HG03439 (cell line): ENCODE results near the gene GMFB.
"Not testable (repeated sequence)": the region's sequence is repeated elsewhere in the genome, so short reads cannot be mapped to it uniquely, and the experiment has no call there.

Experiments used
- ATAC-seq: cut with Tn5 transposase; IDR thresholded peaks from one replicate; pipeline ENCODE4 v1.9.1; 2021; ENCODE audit warnings: mild to moderate bottlenecking, moderate library complexity; ENCODE audit not compliant: unreplicated experiment

The GMFB gene

GRCh38 chr14:54459106-54459505 is 29.7 kb downstream of the GMFB start:
- no peak for ATAC-seq

GRCh38 chr14:54458536-54458935 is 30.2 kb downstream of the GMFB start:
- ATAC-seq, result not testable (repeated sequence)

DNA sequence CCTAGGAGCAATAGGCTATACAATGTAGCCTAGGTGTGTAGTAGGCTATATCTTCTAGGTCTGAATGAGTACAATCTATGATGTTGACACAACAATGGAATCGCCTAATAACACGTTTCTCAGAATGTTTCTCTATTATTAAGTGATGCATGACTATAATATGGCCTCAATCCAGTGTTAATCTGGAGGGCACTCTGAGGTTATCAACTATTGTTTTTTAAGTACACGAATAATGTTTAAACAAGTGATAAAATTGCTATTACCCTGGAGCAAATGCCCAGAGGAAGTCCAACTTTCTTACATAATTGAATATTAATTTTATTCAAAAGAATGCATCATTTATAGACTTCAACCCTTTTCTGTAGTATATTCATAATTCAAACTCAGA is 31.2 kb downstream of the GMFB start:
- no peak for ATAC-seq

- not testable (repeated sequence) for ATAC-seq
These were observed 31.8 kb downstream of the GMFB start for GRCh38 chr14:54456820-54457608.

GRCh38 chr14:54455363-54455762 is 33.4 kb downstream of the GMFB start:
- ATAC-seq, result no peak

DNA sequence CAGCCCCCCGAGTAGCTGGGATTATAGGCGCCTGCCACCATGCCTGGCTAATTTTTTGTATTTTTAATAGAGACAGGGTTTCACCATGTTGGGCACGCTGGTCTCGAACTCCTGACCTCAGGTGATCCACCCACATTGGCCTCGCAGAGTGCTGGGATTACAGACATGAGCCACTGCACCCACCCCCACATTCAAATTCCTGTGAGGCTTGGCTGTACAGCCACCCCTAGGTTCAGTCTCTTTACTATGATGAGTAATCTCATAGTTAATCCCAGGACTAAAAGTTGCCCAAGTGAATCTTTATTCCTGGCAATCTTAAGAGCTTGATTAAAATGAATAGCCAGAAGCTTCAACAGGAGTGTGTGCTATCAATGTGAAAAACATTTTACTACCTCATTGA is 34.8 kb downstream of the GMFB start:
- not testable (repeated sequence) for ATAC-seq

GRCh38 chr14:54453252-54453651 is 35.5 kb downstream of the GMFB start:
- no peak for ATAC-seq

DNA sequence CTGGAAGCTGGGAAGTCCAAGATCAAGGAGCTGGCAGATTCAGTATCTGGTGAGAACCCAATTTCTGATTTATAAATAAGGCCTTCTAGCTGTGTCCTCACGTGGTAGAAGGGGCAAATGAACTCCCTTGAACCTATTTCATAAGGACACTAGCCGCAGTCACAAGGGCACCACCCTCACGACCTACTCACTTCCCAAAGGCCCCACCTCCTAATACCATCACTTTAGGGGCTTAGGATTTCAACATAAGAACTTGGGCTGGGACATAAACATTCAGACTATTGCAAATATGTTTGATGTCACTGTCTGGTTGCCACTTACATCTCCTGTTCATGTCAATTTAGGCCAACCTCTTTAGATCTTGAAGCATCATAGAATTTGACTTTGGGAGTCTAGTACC is 36.8 kb downstream of the GMFB start:
- ATAC-seq, result no peak

DNA sequence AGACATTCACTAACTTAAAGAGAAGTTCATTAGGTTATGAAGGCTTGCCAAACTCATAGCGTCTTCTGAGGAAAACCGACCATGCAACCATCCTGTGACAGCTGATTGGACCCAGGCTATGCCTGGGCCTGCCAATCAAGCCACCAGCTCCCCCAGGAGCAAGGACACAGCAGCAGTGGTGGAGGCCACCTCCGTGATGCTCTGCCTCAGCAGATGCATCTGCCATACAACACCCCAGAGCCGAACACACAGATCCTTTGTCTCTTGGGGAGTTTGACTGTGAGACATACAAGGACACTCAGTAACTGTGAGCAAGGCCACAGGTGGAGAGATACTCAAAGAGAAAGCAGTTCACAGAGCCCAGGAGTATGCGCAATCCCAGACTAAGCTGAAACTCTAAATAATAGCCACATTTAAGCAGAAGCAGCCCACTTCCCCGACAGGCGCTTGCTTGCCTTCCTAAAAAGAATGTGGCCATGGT is 37.6 kb downstream of the GMFB start:
- ATAC-seq, result no peak

- ATAC-seq, result peak; percentile 64
These were observed 38.2 kb downstream of the GMFB start for GRCh38 chr14:54450535-54450934.

DNA sequence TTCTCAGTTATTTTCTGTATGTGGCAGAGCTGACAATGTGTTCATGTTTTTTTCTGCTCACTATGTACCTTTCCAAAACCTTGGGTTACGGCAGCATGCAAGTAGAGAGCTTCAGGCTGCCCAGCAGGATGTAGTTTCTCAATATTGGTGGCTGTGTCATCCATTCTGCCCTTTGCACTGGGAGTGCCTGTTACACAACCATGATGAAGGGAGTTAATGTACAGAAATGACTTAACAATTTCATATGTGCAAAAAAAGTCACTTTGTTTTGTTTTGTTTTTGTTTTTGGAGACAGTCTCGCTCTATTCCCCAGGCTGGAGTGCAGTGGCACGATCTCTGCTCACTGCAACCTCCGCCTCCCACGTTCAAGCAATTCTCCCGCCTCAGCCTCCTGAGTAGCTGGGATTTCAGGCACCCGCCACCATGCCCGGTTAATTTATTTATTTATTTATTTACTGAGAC is 41.5 kb downstream of the GMFB start:
- no peak for ATAC-seq

- ATAC-seq, result no peak
These were observed 42.6 kb downstream of the GMFB start for GRCh38 chr14:54446161-54446693.

DNA sequence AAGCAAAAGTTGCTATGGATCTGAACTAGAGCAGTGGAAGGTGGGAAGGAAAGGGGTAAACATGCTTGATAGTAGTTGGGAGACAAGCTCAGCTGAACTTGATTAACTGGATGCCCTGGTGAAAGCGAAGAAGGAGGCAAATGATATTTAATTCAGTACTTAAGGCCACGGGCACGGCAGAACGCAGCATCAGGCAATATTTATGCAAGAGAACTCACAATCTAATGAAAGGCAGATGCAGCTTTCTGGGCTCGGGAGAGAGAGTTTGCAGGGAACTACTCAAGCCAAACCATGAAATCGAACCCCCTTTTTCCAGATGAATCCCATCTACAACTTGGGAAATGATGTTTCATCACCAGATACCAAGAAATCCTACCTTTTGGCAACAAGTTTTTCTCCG is 44.1 kb downstream of the GMFB start:
- ATAC-seq, result no peak

GRCh38 chr14:54443981-54444380 is 44.8 kb downstream of the GMFB start:
- no peak for ATAC-seq

DNA sequence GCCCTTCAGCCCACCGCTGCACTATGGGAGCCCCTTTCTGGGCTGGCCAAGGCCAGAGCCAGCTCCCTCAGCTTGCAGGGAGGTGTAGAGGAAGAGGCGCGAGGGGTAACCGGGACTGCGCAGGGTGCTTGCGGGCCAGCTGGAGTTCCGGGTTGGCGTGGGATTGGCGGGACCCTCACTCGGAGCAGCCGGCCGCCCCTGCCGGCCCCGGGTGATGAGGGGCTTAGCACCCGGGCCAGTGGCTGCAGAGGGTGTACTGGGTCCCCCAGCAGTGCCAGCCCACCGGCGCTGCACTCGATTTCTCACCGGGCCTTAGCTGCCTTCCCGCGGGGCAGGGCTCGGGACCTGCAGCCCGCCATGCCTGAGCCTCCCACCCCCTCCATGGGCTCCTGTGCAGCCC is 45.8 kb downstream of the GMFB start:
- not testable (repeated sequence) for ATAC-seq

GRCh38 chr14:54440873-54441868 is 47.6 kb downstream of the GMFB start, which contains the start of gene CNIH1:
CNIH1 (minus strand) TSS chr14:54441374; CDS start chr14:54441327, 47 bp downstream.
- peak; percentile 92 for ATAC-seq

DNA sequence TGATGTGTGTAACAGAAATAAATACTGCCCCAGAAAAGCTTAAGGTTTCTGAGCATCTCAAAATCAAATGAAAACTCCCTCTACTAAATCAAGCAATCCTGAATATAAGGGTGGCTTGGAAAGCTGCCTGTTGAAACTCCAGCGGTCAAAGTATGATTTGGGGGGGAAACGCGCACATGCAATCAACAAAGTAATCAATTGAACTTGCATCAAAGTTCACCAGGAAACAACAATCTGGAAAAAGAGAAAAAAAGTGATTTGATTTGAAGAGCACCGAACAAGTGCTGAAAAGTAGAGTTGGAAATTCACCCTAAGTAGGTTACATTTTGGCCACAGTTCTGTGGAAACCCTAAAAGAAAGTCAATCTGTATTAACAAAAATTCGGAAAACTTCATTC is 48.3 kb downstream of the GMFB start:
- ATAC-seq, result no peak

DNA sequence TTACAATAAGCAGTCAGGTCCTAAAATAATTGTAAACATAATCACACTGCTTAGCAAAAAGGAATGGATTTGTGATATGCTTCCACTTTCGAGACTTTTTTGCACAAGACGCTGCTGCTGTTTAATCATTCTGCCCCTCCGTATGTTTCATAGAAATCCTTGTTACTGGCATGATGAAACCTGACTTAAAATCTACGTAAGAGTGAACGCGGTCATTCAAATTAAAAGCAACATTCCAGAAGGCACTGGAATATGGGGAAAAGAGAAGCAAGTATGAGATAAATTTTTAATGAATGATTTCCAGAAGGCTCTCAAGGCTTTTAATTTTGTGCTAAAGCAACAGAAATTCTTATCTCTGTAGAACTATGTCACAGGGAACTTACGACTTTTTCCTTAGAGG is 48.7 kb downstream of the GMFB start:
- ATAC-seq, result no peak

DNA sequence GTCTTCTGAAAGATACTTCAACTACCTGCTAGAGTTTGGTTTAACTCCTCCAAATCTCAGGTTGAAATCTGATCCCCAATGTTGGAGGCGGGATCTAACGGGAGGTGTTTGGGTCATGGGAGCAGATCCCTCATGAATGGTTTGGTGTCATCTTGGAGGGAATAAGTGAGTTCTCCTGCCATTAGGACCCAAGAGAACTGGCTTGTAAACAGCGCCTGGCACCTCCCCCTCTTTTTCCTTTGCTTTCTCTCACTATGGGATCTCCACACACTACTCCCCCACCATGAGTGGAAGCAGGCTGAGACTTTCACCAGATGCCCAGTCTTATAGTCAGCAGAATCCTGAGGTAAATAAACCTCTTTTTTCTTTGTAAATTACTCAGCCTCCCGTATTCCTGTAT is 50.1 kb downstream of the GMFB start:
- no peak for ATAC-seq

GRCh38 chr14:54437954-54438353 is 50.8 kb downstream of the GMFB start:
- not testable (repeated sequence) for ATAC-seq

- peak; percentile 45 for ATAC-seq
These were observed 53.2 kb downstream of the GMFB start for GRCh38 chr14:54435500-54435981.
